Measurements from ENCODE around the gene FUBP1. TPM values are rescaled to one million over a fixed set of nuclear protein-coding genes. Genes with fewer than 3 reads are reported as not detected.

The FUBP1 gene
- total and polyA plus RNA-seq, 2 of the 8 experiments (the other 6 are each of a cell fraction or from before 2014, with no cell fraction given), result 184 to 201 TPM

GRCh38 chr1:78005448-78005722 lies 26.5 kb upstream of the FUBP1 start (continued):
- TF ChIP-seq TCF12 (IDR thresholded peaks at IDR 0.05; ENCODE audit: low read depth, low read length) (no peak), JUND (IDR thresholded peaks at IDR 0.05; ENCODE audit: low read length) (no peak)

Data from H1 (cell line).